K562 (cell line): ENCODE measurements around the gene DMXL1.

Source experiments
- HDAC8 ChIP-seq: fragments of 450-650 bp; IDR thresholded peaks from 2 replicates; pipeline ENCODE4 v1.6.1; 2016; ENCODE audit warnings: mild to moderate bottlenecking, missing genetic modification characterization, moderate library complexity, missing compliant biosample characterization
- MYC ChIP-seq, 2 experiments: fragments of 250-450 bp in 1 of 2; sonication (Bioruptor Pico) in 1 of 2; IDR thresholded peaks; 2 replicates each; pipeline versions ENCODE4 v1.5.1 to v1.6.1; 2012 to 2021; ENCODE audit warnings: low read depth in 2 of 2, borderline replicate concordance in 1 of 2, improper control_type of control experiment in 1 of 2, low read length in 1 of 2, mild to moderate bottlenecking in 1 of 2, moderate library complexity in 1 of 2
- RBBP5 ChIP-seq: fragments of 200-600 bp; sonication (generic); IDR thresholded peaks from 2 replicates; pipeline ENCODE4 v1.6.1; 2012; ENCODE audit warnings: borderline replicate concordance, mild to moderate bottlenecking, low read length, control low read depth, inconsistent platforms; ENCODE audit not compliant: insufficient read depth, poor library complexity, severe bottlenecking
- TAF1 ChIP-seq: IDR thresholded peaks from 2 replicates; pipeline ENCODE4 v1.6.1; 2011; ENCODE audit warnings: mild to moderate bottlenecking, low read length, moderate library complexity; ENCODE audit not compliant: insufficient read depth, control insufficient read depth, severe bottlenecking; ENCODE audit errors: extremely low read depth
- ZBTB7A ChIP-seq: IDR thresholded peaks from 2 replicates; pipeline ENCODE4 v1.6.1; 2011; ENCODE audit warnings: low read depth, mild to moderate bottlenecking, low read length, moderate library complexity, borderline replicate concordance; ENCODE audit not compliant: control insufficient read depth
- TF ChIP-seq, protein P1 (sequence below), 3 experiments: IDR thresholded peaks in 2 of 3; conservative IDR thresholded peaks in 1 of 3; 2 replicates each; pipeline ENCODE4 v1.5.1; 2011 to 2012; ENCODE audit warnings: low read length in 3 of 3, mild to moderate bottlenecking in 3 of 3, control low read depth in 2 of 3, improper control_type of control experiment in 1 of 3, inconsistent platforms in 1 of 3, low read depth in 1 of 3, mixed read lengths in 1 of 3, moderate library complexity in 1 of 3; ENCODE audit not compliant: insufficient read depth in 2 of 3
- TF ChIP-seq, protein P2 (sequence below): sonication (generic); formaldehyde crosslinking; IDR thresholded peaks from 2 replicates; pipeline ENCODE4 v1.8.1; 2022; ENCODE audit warnings: missing genetic modification reagents

DNA sequence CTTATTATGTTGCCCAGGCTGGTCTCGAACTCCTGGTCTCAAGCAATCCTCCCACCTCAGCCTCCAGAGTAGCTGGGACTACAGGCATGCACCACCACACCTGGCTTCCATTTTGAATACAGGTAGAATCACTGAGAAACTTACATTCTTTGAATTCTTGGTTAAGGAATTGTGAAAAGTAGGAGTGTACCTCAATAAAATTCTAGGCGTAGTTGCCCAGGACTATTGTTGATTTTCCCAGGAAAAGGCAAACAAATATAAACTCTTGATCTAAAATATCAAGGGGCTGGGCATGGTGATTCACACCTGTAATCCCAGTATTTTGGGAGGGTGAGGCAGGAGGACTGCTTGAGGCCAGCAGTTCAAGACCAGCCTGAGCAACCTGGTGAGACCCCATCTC, 16.8 kb upstream of the DMXL1 start:
- no peak for TF ChIP-seq ZBTB7A
- TF ChIP-seq RBBP5, result no peak
- TF ChIP-seq HDAC8 (tag), result no peak
- TF ChIP-seq MYC (IDR thresholded peaks at IDR 0.05; ENCODE audit: low read depth, low read length), result no peak
- TF ChIP-seq MYC (CRISPR knock-in tag; IDR thresholded peaks at IDR 0.05; ENCODE audit: borderline replicate concordance, low read depth), result no peak
- TF ChIP-seq, protein P1, sequence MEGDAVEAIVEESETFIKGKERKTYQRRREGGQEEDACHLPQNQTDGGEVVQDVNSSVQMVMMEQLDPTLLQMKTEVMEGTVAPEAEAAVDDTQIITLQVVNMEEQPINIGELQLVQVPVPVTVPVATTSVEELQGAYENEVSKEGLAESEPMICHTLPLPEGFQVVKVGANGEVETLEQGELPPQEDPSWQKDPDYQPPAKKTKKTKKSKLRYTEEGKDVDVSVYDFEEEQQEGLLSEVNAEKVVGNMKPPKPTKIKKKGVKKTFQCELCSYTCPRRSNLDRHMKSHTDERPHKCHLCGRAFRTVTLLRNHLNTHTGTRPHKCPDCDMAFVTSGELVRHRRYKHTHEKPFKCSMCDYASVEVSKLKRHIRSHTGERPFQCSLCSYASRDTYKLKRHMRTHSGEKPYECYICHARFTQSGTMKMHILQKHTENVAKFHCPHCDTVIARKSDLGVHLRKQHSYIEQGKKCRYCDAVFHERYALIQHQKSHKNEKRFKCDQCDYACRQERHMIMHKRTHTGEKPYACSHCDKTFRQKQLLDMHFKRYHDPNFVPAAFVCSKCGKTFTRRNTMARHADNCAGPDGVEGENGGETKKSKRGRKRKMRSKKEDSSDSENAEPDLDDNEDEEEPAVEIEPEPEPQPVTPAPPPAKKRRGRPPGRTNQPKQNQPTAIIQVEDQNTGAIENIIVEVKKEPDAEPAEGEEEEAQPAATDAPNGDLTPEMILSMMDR (IDR thresholded peaks at IDR 0.05 in 2 of 3, conservative IDR thresholded peaks at IDR 0.05 in 1 of 3; ENCODE audit: insufficient read depth in 2 of 3, low read depth in 1 of 3, low read length in 3 of 3), result no peak
- TF ChIP-seq, protein P2, sequence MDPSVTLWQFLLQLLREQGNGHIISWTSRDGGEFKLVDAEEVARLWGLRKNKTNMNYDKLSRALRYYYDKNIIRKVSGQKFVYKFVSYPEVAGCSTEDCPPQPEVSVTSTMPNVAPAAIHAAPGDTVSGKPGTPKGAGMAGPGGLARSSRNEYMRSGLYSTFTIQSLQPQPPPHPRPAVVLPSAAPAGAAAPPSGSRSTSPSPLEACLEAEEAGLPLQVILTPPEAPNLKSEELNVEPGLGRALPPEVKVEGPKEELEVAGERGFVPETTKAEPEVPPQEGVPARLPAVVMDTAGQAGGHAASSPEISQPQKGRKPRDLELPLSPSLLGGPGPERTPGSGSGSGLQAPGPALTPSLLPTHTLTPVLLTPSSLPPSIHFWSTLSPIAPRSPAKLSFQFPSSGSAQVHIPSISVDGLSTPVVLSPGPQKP, result no peak
- no peak for TF ChIP-seq TAF1
